GM11168 (cell line): ENCODE measurements around the gene TIMM29.
"Not testable (repeated sequence)": the region's sequence is repeated elsewhere in the genome, so short reads cannot be mapped to it uniquely, and the experiment has no call there.

Source experiments
- in situ Hi-C: fragments of 300-500 bp; cut with MboI; formaldehyde crosslinking; loops from one replicate; pipeline ENCODE4 v1.12.0; 2022; ENCODE audit warnings: low sequenced_read_pairs; ENCODE audit not compliant: unreplicated experiment

TIMM29 gene

GRCh38 chr19:10935371-10936059, 6.9 kb downstream of the TIMM29 start:
- in situ Hi-C loops = no loop called here

GRCh38 chr19:10936661-10937084, 8.1 kb downstream of the TIMM29 start:
- in situ Hi-C loops = no loop called here

- in situ Hi-C loops = not testable (repeated sequence)
These were observed 13.0 kb downstream of the TIMM29 start for GRCh38 chr19:10941649-10942048.

- in situ Hi-C loops = not testable (repeated sequence)
These were observed 14.8 kb downstream of the TIMM29 start for GRCh38 chr19:10943412-10943811.

GRCh38 chr19:10945264-10945663, 16.7 kb downstream of the TIMM29 start:
- in situ Hi-C loops = no loop called here

- in situ Hi-C loops = no loop called here
These were observed 18.5 kb downstream of the TIMM29 start for GRCh38 chr19:10946958-10947657.

GRCh38 chr19:10952809-10953208, 24.2 kb downstream of the TIMM29 start:
- in situ Hi-C loops = no loop called here

GRCh38 chr19:10959277-10959968, 30.8 kb downstream of the TIMM29 start:
- in situ Hi-C loops = not testable (repeated sequence)

GRCh38 chr19:10960314-10961072, 31.9 kb downstream of the TIMM29 start, which contains the start of gene SMARCA4:
Gene SMARCA4, plus strand, starts transcription at chr19:10961030. Its CDS starts 23,122 bp downstream, at chr19:10984152.
- in situ Hi-C loops = no loop called here

GRCh38 chr19:10961073-10961860, 32.7 kb downstream of the TIMM29 start:
- in situ Hi-C loops = no loop called here

- in situ Hi-C loops = no loop called here
These were observed 34.3 kb downstream of the TIMM29 start for GRCh38 chr19:10962863-10963262.

GRCh38 chr19:10963865-10964264, 35.3 kb downstream of the TIMM29 start:
- in situ Hi-C loops = no loop called here

GRCh38 chr19:10964903-10965302, 36.3 kb downstream of the TIMM29 start:
- in situ Hi-C loops = no loop called here

GRCh38 chr19:10965398-10965797, 36.8 kb downstream of the TIMM29 start:
- in situ Hi-C loops = no loop called here

GRCh38 chr19:10966809-10967208, 38.2 kb downstream of the TIMM29 start:
- in situ Hi-C loops = no loop called here

GRCh38 chr19:10968527-10969135, 40.0 kb downstream of the TIMM29 start:
- in situ Hi-C loops = no loop called here

GRCh38 chr19:10971107-10971726, 42.6 kb downstream of the TIMM29 start:
- in situ Hi-C loops = no loop called here

GRCh38 chr19:10975374-10976130, 46.9 kb downstream of the TIMM29 start:
- in situ Hi-C loops = no loop called here
